Uterus (tissue), 2 donors: Measurements from ENCODE around the gene CLEC4C.

ENCODE experiments used
- CTCF ChIP-seq, 4 experiments: fragments of 200-600 bp in 2 of 4; fragments of 450-650 bp in 2 of 4; sonication (generic) in 2 of 4; IDR thresholded peaks; one replicate each; pipeline ENCODE4 v1.5.1; 2016 to 2019; ENCODE audit warnings: antibody characterized with exemption in 4 of 4, mild to moderate bottlenecking in 2 of 4, moderate library complexity in 1 of 4
- POLR2A ChIP-seq, 2 donors: fragments of 450-650 bp; IDR thresholded peaks; one replicate each; pipeline ENCODE4 v1.6.1; 2016; ENCODE audit warnings: antibody characterized with exemption in 2 of 2, mild to moderate bottlenecking in 1 of 2, moderate library complexity in 1 of 2

- TF ChIP-seq POLR2A (IDR thresholded peaks at IDR 0.05): no peak
- no peak for TF ChIP-seq CTCF (IDR thresholded peaks at IDR 0.05)
Observed at GRCh38 chr12:7750350-7750749, 3.2 kb upstream of the CLEC4C start.
